K562 (cell line): ENCODE results near the gene TMEM178A. TPM values are rescaled to one million over a fixed set of nuclear protein-coding genes. Genes with fewer than 3 reads are reported as not detected.

ENCODE experiments used
- ATAC-seq: fragments of 200-7000 bp; cut with Tn5 transposase; 3 replicates; pipeline ENCODE4 v1.9.1; 2020; ENCODE audit warnings: moderate library complexity
- BruUV-seq: library from RNA; stranded (reverse); fragments of 400-500 nt; replicated peaks from 2 replicates; lab custom pipeline; 2021; lab: Mats Ljungman, UMichigan
- CTCF ChIA-PET: fragments of 300-600 bp; formaldehyde crosslinking; extraction: SDS; loops from one replicate; lab custom pipeline; 2021; ENCODE audit warnings: low intra/inter-chr PET ratio; lab: Yijun Ruan, JAX
- POLR2A ChIA-PET: fragments of 300-600, 350-650 bp; sonication (Branson Sonifier 250); formaldehyde crosslinking; extraction: SDS; loops from one replicate; lab custom pipeline; 2021; ENCODE audit warnings: antibody characterized with exemption, inconsistent platforms; lab: Yijun Ruan, JAX
- DNase-seq, 4 experiments: peaks; one replicate each; pipeline versions ENCODE4 v3.0.0 to v3.0.0-alpha.2; 2011 to 2018; ENCODE audit warnings: low spot score in 3 of 4, mixed read lengths in 3 of 4; ENCODE audit errors: extremely low read depth in 1 of 4
- FAIRE-seq: peaks from 2 replicates; lab custom pipeline; 2011; peaks lifted over from hg19 to GRCh38; lab: Jason Lieb, UNC
- H2AFZ ChIP-seq: 2 replicates; pipeline ENCODE4 v1.6.0; 2011; ENCODE audit warnings: low read depth, low read length, control low read depth, inconsistent platforms
- H3K27ac ChIP-seq: fragments of 200-600 bp; 3 replicates; pipeline ENCODE4 v1.8.0; 2011; ENCODE audit warnings: low read depth, mild to moderate bottlenecking, control low read depth, inconsistent platforms, low read length, moderate library complexity, mixed read lengths; ENCODE audit errors: extremely low read depth
- H3K27me3 ChIP-seq, 2 experiments: fragments of 300-600 bp in 1 of 2; 2 replicates in 1 of 2; 3 replicates in 1 of 2; pipeline versions ENCODE4 v1.6.0 to v1.8.0; 2011; ENCODE audit warnings: inconsistent platforms in 2 of 2, low read length in 2 of 2, mild to moderate bottlenecking in 1 of 2, mixed read lengths in 1 of 2, moderate library complexity in 1 of 2; ENCODE audit not compliant: control insufficient read depth in 2 of 2, insufficient read depth in 2 of 2
- H3K36me3 ChIP-seq: fragments of 300-600 bp; 3 replicates; pipeline ENCODE4 v1.8.0; 2011; ENCODE audit warnings: mild to moderate bottlenecking, low read length, inconsistent platforms; ENCODE audit not compliant: control insufficient read depth, insufficient read depth
- H3K4me1 ChIP-seq, 2 experiments: fragments of 200-600 bp in 1 of 2; replicated peaks in 1 of 2; 2 replicates in 1 of 2; 3 replicates in 1 of 2; pipeline versions ENCODE4 v1.5.1 to v1.8.0; 2011; ENCODE audit warnings: inconsistent platforms in 2 of 2, low read length in 2 of 2, mild to moderate bottlenecking in 1 of 2, mixed read lengths in 1 of 2, moderate library complexity in 1 of 2; ENCODE audit not compliant: control insufficient read depth in 2 of 2, insufficient read depth in 2 of 2
- H3K4me2 ChIP-seq: 2 replicates; pipeline ENCODE4 v1.6.1; 2011; ENCODE audit warnings: low read length, control low read depth, inconsistent platforms, mixed read lengths; ENCODE audit not compliant: insufficient read depth
- H3K4me3 ChIP-seq: fragments of 200-600 bp; sonication (generic), shearing (Covaris generic); 2 replicates; pipeline ENCODE4 v1.5.1; 2016; ENCODE audit warnings: control low read depth, inconsistent platforms
- H3K79me2 ChIP-seq: fragments of 200-600 bp; 3 replicates; pipeline ENCODE4 v1.8.0; 2011; ENCODE audit warnings: low read length, inconsistent platforms; ENCODE audit not compliant: control insufficient read depth, insufficient read depth
- H3K9ac ChIP-seq, 2 experiments: 2 replicates each; pipeline versions ENCODE4 v1.6.0 to v1.6.1; 2011; ENCODE audit warnings: low read depth in 2 of 2, low read length in 2 of 2, control low read depth in 1 of 2, inconsistent platforms in 1 of 2, mild to moderate bottlenecking in 1 of 2, mixed read lengths in 1 of 2; ENCODE audit not compliant: insufficient read depth in 1 of 2
- H3K9me1 ChIP-seq: one replicate; pipeline ENCODE4 v1.6.0; 2011; ENCODE audit warnings: inconsistent platforms, mild to moderate bottlenecking, low read length, moderate library complexity; ENCODE audit not compliant: control insufficient read depth, insufficient read depth
- H3K9me3 ChIP-seq: replicated peaks from 2 replicates; pipeline ENCODE4 v1.5.1; 2011; ENCODE audit warnings: low read depth, low read length, inconsistent platforms; ENCODE audit not compliant: control insufficient read depth, insufficient read depth
- H4K20me1 ChIP-seq: replicated peaks from 2 replicates; pipeline ENCODE4 v1.6.1; 2011; ENCODE audit warnings: low read length, inconsistent platforms, mixed read lengths; ENCODE audit not compliant: control insufficient read depth, insufficient read depth
- CBFA2T2 ChIP-seq: fragments of 450-650 bp; conservative IDR thresholded peaks from 2 replicates; pipeline ENCODE4 v1.6.1; 2017; ENCODE audit warnings: mild to moderate bottlenecking
- CC2D1A ChIP-seq: fragments of 450-650 bp; IDR thresholded peaks from 2 replicates; pipeline ENCODE4 v1.6.1; 2017; ENCODE audit warnings: mild to moderate bottlenecking
- CEBPG ChIP-seq, 3 experiments: fragments of 200-800 bp in 1 of 3; sonication (Bioruptor generic) in 1 of 3; sonication (generic) in 1 of 3; formaldehyde crosslinking in 1 of 3; IDR thresholded peaks in 2 of 3; conservative IDR thresholded peaks in 1 of 3; 2 replicates each; pipeline versions ENCODE4 v1.6.1 to v1.8.0; 2016 to 2022; ENCODE audit warnings: missing compliant biosample characterization in 2 of 3, missing genetic modification characterization in 2 of 3, mild to moderate bottlenecking in 1 of 3, missing genetic modification reagents in 1 of 3
- CREB1 ChIP-seq, 2 experiments: sonication (generic) in 1 of 2; formaldehyde crosslinking in 1 of 2; IDR thresholded peaks; 2 replicates each; pipeline versions ENCODE4 v1.6.1 to v1.8.0; 2012 to 2022; ENCODE audit warnings: inconsistent platforms in 1 of 2, mild to moderate bottlenecking in 1 of 2, missing genetic modification reagents in 1 of 2, moderate library complexity in 1 of 2
- EHMT2 ChIP-seq: fragments of 450-650 bp; IDR thresholded peaks from 2 replicates; pipeline ENCODE4 v1.6.1; 2018; ENCODE audit warnings: antibody characterized with exemption
- FOXA3 ChIP-seq, 2 experiments: fragments of 450-650 bp in 1 of 2; sonication (generic) in 1 of 2; formaldehyde crosslinking; IDR thresholded peaks in 1 of 2; conservative IDR thresholded peaks in 1 of 2; 2 replicates each; pipeline versions ENCODE4 v1.4.0 to v1.8.0; 2020 to 2022; ENCODE audit warnings: mild to moderate bottlenecking in 2 of 2, missing genetic modification reagents in 1 of 2
- HSF4 ChIP-seq: fragments of 250-450 bp; sonication (Bioruptor Pico); IDR thresholded peaks from 2 replicates; pipeline ENCODE4 v2.1.2; 2022; ENCODE audit warnings: mild to moderate bottlenecking, moderate library complexity, borderline replicate concordance
- MAFK ChIP-seq: IDR thresholded peaks from 2 replicates; pipeline ENCODE4 v1.6.1; 2011; ENCODE audit warnings: low read length, improper control_type of control experiment
- MXI1 ChIP-seq: IDR thresholded peaks from 2 replicates; pipeline ENCODE4 v1.6.1; 2011; ENCODE audit warnings: low read depth, mild to moderate bottlenecking, improper control_type of control experiment, low read length
- ZNF12 ChIP-seq: sonication (generic); formaldehyde crosslinking; IDR thresholded peaks from 2 replicates; pipeline ENCODE4 v1.4.0; 2020; ENCODE audit warnings: mild to moderate bottlenecking, missing genetic modification reagents
- ZNF311 ChIP-seq: fragments of 250-450 bp; sonication (Bioruptor Pico); IDR thresholded peaks from 2 replicates; pipeline ENCODE4 v1.4.0; 2020; ENCODE audit warnings: mild to moderate bottlenecking, moderate library complexity
- ZNF431 ChIP-seq: sonication (generic); formaldehyde crosslinking; IDR thresholded peaks from 2 replicates; pipeline ENCODE4 v1.8.0; 2022; ENCODE audit warnings: mild to moderate bottlenecking, missing genetic modification reagents
- WGBS: fragments of 100-300 bp; shearing (Covaris generic); methylation state at CpG from one replicate; pipeline ENCODE4 v1.1.6; 2016; ENCODE audit warnings: low coverage, mixed read lengths; ENCODE audit not compliant: insufficient coverage; ENCODE audit errors: missing lambda C conversion rate; 5-methylcytosine and 5-hydroxymethylcytosine counted together
- in situ Hi-C: fragments of 300-500 bp; cut with MboI; formaldehyde crosslinking; loops from 4 replicates; pipeline ENCODE4 v1.15.0; 2018; ENCODE audit warnings: inconsistent platforms, mixed read lengths
- intact Hi-C: fragments of 100-400 bp; cut with micrococcal nuclease; formaldehyde crosslinking; loops from 2 replicates; pipeline ENCODE4 v1.14.2; 2022
- polyA plus RNA-seq, 8 experiments: library from polyadenylated mRNA; depleted of rRNA in 4 of 8; stranded (reverse) in 5 of 8; unstranded in 3 of 8; fragments of >200 nt; fragmentation: Nextera tagmentation in 2 of 8; fragmentation: Illumina TruSeq in 1 of 8; extraction: Ambion mirVana in 2 of 8; extraction: Trizol in 1 of 8; gene quantifications; 2 replicates each; pipeline versions ENCODE4 v1.2.1 to v1.2.3, GENCODE V29; 2011 to 2014; ENCODE audit warnings: inconsistent platforms in 1 of 8, missing spikeins in 1 of 8
- total RNA-seq, 7 experiments: library from RNA; depleted of rRNA in 6 of 7; stranded (reverse); fragments of >200 nt in 6 of 7; fragmentation: Illumina TruSeq in 2 of 7; extraction: Trizol in 2 of 7; gene quantifications; 2 replicates each; pipeline versions ENCODE4 v1.2.1 to v1.2.3, GENCODE V29; 2011 to 2021; ENCODE audit warnings: low replicate concordance in 1 of 7

TMEM178A gene
- total and polyA plus RNA-seq, 9 of the 15 experiments (the other 6 are each of a cell fraction or from before 2014, with no cell fraction given), result 0.04 to 0.17 TPM; not detected in 7

DNA sequence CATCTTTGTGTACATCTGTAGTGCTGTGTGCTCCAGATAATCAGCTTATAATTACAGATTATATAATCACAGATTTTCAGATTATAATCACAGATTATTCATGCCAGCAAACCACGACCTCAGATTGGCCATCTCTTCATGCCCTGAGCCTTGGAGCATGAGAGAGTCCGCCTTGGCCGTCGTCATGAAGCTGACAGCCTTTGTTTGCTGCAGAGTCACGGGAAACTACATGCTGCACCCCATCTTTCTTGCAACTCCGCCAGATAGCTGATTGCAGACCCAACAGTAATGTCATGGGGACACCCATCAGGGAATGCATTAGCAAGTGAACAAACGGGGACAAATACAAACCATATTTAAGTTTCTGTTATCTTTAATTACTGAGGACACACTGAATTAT lies 7.3 kb downstream of the TMEM178A start:
- FAIRE-seq, result no peak
- Histone ChIP-seq H3K27ac (no peak overlapping the region), H3K79me2 (no peaks in the 10 kb centered on the region), H3K9me1 (no peaks in the 10 kb centered on the region), H4K20me1 (no peaks in the 10 kb centered on the region), H3K9me3 (no peaks in the 10 kb centered on the region), H2AFZ (no peak overlapping the region), H3K36me3 (no peaks in the 10 kb centered on the region), H3K4me2 (no peak overlapping the region), H3K4me1 (no peaks in the 10 kb centered on the region), H3K4me3 (no peak overlapping the region), H3K27me3 (peaks cover 0 to 2% of the 10 kb centered on the region in 2 experiments; a peak in 3 of 5 replicates), H3K9ac (no peak overlapping the region)
- DNase-seq, result no peak
- WGBS, result 0% methylated on average over 7 of the region's 7 CpGs
- no TSS peak for BruUV-seq
- ChIA-PET CTCF (no interaction called here), POLR2A (interaction anchor here (1.3 kb wide), 1 partner anchor 16 kb away, joined by 6 read pairs; no protein-coding TSS in a partner anchor)
- no peak for ATAC-seq
- intact Hi-C loops, result no loop called here
- in situ Hi-C loops, result no loop called here
- no peak for TF ChIP-seq MAFK
- TF ChIP-seq CREB1 (IDR thresholded peaks at IDR 0.05), result no peak
- TF ChIP-seq CREB1 (CRISPR knock-in tag; IDR thresholded peaks at IDR 0.05), result no peak
- no peak for TF ChIP-seq CEBPG (CRISPR knock-in tag; IDR thresholded peaks at IDR 0.05)
- TF ChIP-seq CEBPG (tag; conservative IDR thresholded peaks at IDR 0.05 in 1 of 2, IDR thresholded peaks at IDR 0.05 in 1 of 2), result no peak
- no peak for TF ChIP-seq CC2D1A
- TF ChIP-seq FOXA3 (CRISPR knock-in tag; conservative IDR thresholded peaks at IDR 0.05 in 1 of 2, IDR thresholded peaks at IDR 0.05 in 1 of 2), result no peak
- no peak for TF ChIP-seq HSF4 (CRISPR knock-in tag)
- no peak for TF ChIP-seq ZNF431
- TF ChIP-seq EHMT2, result no peak
- TF ChIP-seq CBFA2T2, result no peak
- TF ChIP-seq MXI1, result no peak
- TF ChIP-seq ZNF12, result no peak
- TF ChIP-seq ZNF311 (CRISPR knock-in tag), result no peak
